Measurements from ENCODE around the gene GTF2H4. TPM values are rescaled to one million over a fixed set of nuclear protein-coding genes. Genes with fewer than 3 reads are reported as not detected.

The GTF2H4 gene
- total and polyA plus RNA-seq, 8 donors = 29.5 to 59.5 (median 49.6) TPM

DNA sequence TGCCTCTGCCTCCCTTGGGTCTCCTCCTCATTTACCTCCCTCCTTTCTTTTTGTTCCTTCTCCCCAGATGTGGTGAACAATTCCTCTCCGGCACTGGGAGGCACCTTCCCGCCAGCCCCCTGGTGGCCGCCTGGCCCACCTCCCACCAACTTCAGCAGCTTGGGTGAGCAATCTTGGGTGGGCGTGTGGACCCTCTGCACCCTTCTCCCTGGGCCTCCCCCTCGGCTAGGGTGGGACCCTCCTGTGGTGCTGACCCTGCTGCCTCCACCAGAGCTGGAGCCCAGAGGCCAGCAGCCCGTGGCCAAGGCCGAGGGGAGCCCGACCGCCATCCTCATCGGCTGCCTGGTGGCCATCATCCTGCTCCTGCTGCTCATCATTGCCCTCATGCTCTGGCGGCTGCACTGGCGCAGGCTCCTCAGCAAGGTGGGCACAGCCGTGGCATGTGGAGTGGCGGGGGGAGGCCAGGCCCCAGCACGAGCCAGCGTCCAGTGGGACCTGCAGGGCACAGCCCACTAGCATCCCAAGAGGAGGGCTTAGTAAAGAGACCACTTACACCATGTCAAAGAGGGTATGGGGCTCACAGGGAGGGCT is 14.9 kb upstream of the GTF2H4 start:
- DNase-seq = no peak
- H3K27ac ChIP-seq = no peak overlapping the region
- H3K9me3 ChIP-seq = no peaks in the 10 kb centered on the region
- ATAC-seq = no peak
- no peak overlapping the region for H3K4me3 ChIP-seq
- TF ChIP-seq, protein P1, sequence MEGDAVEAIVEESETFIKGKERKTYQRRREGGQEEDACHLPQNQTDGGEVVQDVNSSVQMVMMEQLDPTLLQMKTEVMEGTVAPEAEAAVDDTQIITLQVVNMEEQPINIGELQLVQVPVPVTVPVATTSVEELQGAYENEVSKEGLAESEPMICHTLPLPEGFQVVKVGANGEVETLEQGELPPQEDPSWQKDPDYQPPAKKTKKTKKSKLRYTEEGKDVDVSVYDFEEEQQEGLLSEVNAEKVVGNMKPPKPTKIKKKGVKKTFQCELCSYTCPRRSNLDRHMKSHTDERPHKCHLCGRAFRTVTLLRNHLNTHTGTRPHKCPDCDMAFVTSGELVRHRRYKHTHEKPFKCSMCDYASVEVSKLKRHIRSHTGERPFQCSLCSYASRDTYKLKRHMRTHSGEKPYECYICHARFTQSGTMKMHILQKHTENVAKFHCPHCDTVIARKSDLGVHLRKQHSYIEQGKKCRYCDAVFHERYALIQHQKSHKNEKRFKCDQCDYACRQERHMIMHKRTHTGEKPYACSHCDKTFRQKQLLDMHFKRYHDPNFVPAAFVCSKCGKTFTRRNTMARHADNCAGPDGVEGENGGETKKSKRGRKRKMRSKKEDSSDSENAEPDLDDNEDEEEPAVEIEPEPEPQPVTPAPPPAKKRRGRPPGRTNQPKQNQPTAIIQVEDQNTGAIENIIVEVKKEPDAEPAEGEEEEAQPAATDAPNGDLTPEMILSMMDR (IDR thresholded peaks at IDR 0.05) = no peak
- H3K36me3 ChIP-seq = peaks cover 0 to 63% of the 10 kb centered on the region in 2 donors
- intact Hi-C loops (cut with DNase I) = no loop called here
- H3K27me3 ChIP-seq = no peaks in the 10 kb centered on the region
- no peaks in the 10 kb centered on the region for H3K4me1 ChIP-seq

DNA sequence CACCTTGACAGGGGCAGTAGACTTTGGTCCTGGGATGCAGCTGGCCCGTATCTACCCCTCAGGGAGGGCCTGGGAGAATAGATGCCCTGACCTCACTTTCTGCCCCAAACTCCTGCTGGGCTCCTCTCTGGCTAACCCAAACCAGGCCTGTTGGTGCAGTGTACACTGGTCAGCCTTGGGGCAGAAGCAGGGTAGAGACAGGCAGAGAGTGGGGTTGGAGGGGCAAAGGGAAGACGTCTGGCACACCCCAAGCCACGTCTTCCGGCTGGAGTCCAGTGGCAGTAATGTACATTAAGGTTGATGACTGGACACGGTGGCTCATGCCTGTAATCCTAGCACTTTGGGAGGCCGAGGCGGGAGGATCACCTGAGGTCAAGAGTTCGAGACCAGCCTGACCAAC is 14.3 kb upstream of the GTF2H4 start:
- Histone ChIP-seq H3K27me3 (no peaks in the 10 kb centered on the region), H3K27ac (no peak overlapping the region), H3K4me3 (no peak overlapping the region), H3K4me1 (no peaks in the 10 kb centered on the region), H3K9me3 (no peaks in the 10 kb centered on the region), H3K36me3 (peaks cover 0 to 69% of the 10 kb centered on the region in 2 donors)
- ATAC-seq (no peak), DNase-seq (no peak)
- TF ChIP-seq, protein P1 (IDR thresholded peaks at IDR 0.05) = no peak
- intact Hi-C loops (cut with DNase I) = no loop called here

DNA sequence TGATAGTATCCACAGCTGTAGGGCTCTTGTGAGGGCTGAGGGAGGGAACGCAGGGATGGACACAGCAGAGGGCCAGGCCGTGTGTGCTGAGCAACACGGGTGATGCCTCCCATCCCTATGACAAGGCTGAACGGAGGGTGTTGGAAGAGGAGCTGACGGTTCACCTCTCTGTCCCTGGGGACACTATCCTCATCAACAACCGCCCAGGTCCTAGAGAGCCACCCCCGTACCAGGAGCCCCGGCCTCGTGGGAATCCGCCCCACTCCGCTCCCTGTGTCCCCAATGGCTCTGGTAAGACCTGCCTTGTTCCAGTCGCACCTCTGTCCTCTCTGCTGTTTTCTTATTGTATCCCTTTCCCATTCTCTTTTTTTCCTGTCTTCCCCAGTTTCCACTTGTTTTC is 13.6 kb upstream of the GTF2H4 start:
- H3K36me3 ChIP-seq = peaks cover 0 to 69% of the 10 kb centered on the region in 2 donors
- no peaks in the 10 kb centered on the region for H3K27me3 ChIP-seq
- H3K4me3 ChIP-seq = no peak overlapping the region
- intact Hi-C loops (cut with DNase I) = no loop called here
- DNase-seq = no peak
- TF ChIP-seq, protein P1 (IDR thresholded peaks at IDR 0.05) = no peak
- no peaks in the 10 kb centered on the region for H3K9me3 ChIP-seq
- no peaks in the 10 kb centered on the region for H3K4me1 ChIP-seq
- ATAC-seq = no peak
- no peak overlapping the region for H3K27ac ChIP-seq

DNA sequence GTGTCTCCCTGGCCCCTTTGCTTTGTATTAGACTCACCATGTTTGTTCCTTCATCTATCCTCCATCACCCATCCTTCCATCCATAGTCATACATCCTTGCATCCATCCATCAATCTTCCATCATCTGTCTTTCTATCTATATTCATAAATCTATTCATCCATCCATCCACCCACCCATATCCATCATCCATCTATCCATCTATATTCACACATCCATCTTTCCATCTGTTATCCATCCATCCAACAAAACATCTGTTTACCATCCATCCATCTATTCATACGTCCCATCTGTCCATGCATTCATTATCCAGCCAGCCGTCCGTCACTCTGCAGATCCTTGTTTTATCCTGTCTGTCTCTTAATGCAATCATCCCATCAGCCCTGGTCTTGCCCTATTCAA is 13.1 kb upstream of the GTF2H4 start:
- ATAC-seq = no peak
- H3K9me3 ChIP-seq = no peaks in the 10 kb centered on the region
- no peak for DNase-seq
- intact Hi-C loops (cut with DNase I) = no loop called here
- TF ChIP-seq, protein P1 (IDR thresholded peaks at IDR 0.05) = no peak
- no peak overlapping the region for H3K4me3 ChIP-seq
- no peaks in the 10 kb centered on the region for H3K27me3 ChIP-seq
- H3K27ac ChIP-seq = no peak overlapping the region
- no peaks in the 10 kb centered on the region for H3K4me1 ChIP-seq
- peaks cover 0 to 68% of the 10 kb centered on the region in 2 donors for H3K36me3 ChIP-seq

DNA sequence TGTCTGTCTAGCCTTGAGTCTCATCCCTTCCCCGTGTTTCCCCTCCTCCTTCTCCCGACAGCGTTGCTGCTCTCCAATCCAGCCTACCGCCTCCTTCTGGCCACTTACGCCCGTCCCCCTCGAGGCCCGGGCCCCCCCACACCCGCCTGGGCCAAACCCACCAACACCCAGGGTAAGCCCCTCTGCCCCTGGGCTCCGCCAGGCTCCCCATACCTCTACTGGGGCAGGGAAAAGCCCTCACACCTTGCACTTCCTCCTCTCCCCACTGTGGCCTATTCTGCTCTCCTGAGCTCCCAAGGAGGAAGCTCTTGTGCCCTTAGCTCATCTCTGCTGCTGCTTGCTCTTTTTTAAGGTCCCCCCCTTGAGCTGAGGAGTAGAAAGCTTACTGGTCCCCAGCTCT is 12.7 kb upstream of the GTF2H4 start:
- ATAC-seq (no peak), DNase-seq (no peak)
- no peak overlapping the region for H3K27ac ChIP-seq
- no peaks in the 10 kb centered on the region for H3K27me3 ChIP-seq
- no peak overlapping the region for H3K4me3 ChIP-seq
- no peaks in the 10 kb centered on the region for H3K4me1 ChIP-seq
- peaks cover 0 to 63% of the 10 kb centered on the region in 2 donors for H3K36me3 ChIP-seq
- H3K9me3 ChIP-seq = no peaks in the 10 kb centered on the region
- intact Hi-C loops (cut with DNase I) = no loop called here
- TF ChIP-seq, protein P1 (IDR thresholded peaks at IDR 0.05) = no peak
